ENCODE data around the gene AGAP3.

AGAP3 gene

DNA sequence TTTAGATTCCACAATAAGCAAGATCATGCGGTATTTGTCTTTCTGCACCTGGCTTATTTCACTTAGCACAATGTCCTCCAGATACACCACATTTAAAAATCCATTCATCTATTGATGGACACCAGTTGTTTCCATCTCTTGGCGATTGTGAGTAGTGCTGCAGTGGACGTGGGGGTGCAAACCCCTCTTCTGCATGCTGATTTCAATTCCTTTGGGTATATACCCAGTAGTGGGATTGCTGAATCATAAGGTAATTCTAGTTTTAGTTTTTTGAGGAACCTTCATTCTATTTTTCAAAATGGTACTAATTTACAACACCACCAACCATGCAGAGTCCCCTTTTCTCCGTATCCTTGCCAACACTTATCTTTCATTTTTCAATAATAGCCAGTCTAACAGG, 102.8 kb downstream of the AGAP3 start:
- TF ChIP-seq CTCF (IDR thresholded peaks at IDR 0.05) = no peak

- no peak for TF ChIP-seq CTCF (IDR thresholded peaks at IDR 0.05)
Observed at GRCh38 chr7:151191544-151191943, 105.3 kb downstream of the AGAP3 start.

GRCh38 chr7:151192002-151192539, 105.8 kb downstream of the AGAP3 start:
- no peak for TF ChIP-seq CTCF (IDR thresholded peaks at IDR 0.05)

- no peak for TF ChIP-seq CTCF (IDR thresholded peaks at IDR 0.05)
Observed at GRCh38 chr7:151193203-151193978, 107.1 kb downstream of the AGAP3 start.
